OCI-LY1 (cell line): ENCODE results near the gene VPREB1.
A peak's percentile ranks its signal among the peaks of the same experiment; 100 is the strongest.

Experiments used
- H2AFZ ChIP-seq: fragments of 200-600 bp; sonication (generic), shearing (Covaris generic); 2 replicates; pipeline ENCODE4 v1.6.0; 2014; ENCODE audit warnings: antibody characterized with exemption, mild to moderate bottlenecking, low read length
- H3F3A ChIP-seq: fragments of 200-600 bp; sonication (generic), shearing (Covaris generic); 2 replicates; pipeline ENCODE4 v1.6.0; 2014; ENCODE audit warnings: mild to moderate bottlenecking, antibody characterized with exemption, low read length, moderate library complexity; ENCODE audit not compliant: insufficient read depth
- H3K27ac ChIP-seq: fragments of 200-600 bp; sonication (generic); 2 replicates; pipeline ENCODE4 v1.5.1; 2014; ENCODE audit warnings: low read length, mixed run types, mild to moderate bottlenecking, low read depth; ENCODE audit not compliant: poor library complexity, severe bottlenecking
- H3K27me3 ChIP-seq: fragments of 200-600 bp; sonication (generic); 2 replicates; pipeline ENCODE4 v1.6.0; 2014; ENCODE audit warnings: antibody characterized with exemption, mild to moderate bottlenecking, low read length, moderate library complexity; ENCODE audit not compliant: insufficient read depth
- H3K36me3 ChIP-seq: fragments of 200-600 bp; sonication (generic); 2 replicates; pipeline ENCODE4 v1.6.1; 2014; ENCODE audit warnings: mild to moderate bottlenecking, antibody characterized with exemption, low read length, moderate library complexity, mixed read lengths; ENCODE audit not compliant: insufficient read depth
- H3K4me1 ChIP-seq: fragments of 200-600 bp; sonication (generic); 2 replicates; pipeline ENCODE4 v1.5.1; 2014; ENCODE audit warnings: mild to moderate bottlenecking, low read length, moderate library complexity; ENCODE audit not compliant: insufficient read depth, severe bottlenecking
- H3K4me2 ChIP-seq: fragments of 200-600 bp; sonication (generic), shearing (Covaris generic); 2 replicates; pipeline ENCODE4 v1.6.1; 2014; ENCODE audit warnings: low read length
- H3K4me3 ChIP-seq: fragments of 200-600 bp; sonication (generic); 2 replicates; pipeline ENCODE4 v1.5.1; 2014; ENCODE audit warnings: low read length, low read depth, mild to moderate bottlenecking, mixed read lengths; ENCODE audit not compliant: poor library complexity, severe bottlenecking
- H3K79me2 ChIP-seq: fragments of 200-600 bp; shearing (Covaris generic); 2 replicates; pipeline ENCODE4 v1.6.1; 2016; ENCODE audit warnings: mixed run types, low read length, mixed read lengths; ENCODE audit not compliant: insufficient read depth
- H3K9ac ChIP-seq: fragments of 200-600 bp; sonication (generic), shearing (Covaris generic); 2 replicates; pipeline ENCODE4 v1.6.1; 2014; ENCODE audit warnings: mild to moderate bottlenecking, low read length, mixed read lengths
- H3K9me2 ChIP-seq: fragments of 200-600 bp; sonication (generic), shearing (Covaris generic); 2 replicates; pipeline ENCODE4 v1.6.1; 2014; ENCODE audit warnings: low read depth, mild to moderate bottlenecking, low read length, mixed read lengths
- H3K9me3 ChIP-seq: fragments of 200-600 bp; shearing (Covaris generic); 2 replicates; pipeline ENCODE4 v1.6.1; 2014; ENCODE audit warnings: low read length, mixed read lengths
- H4K20me1 ChIP-seq: fragments of 200-600 bp; sonication (generic), shearing (Covaris generic); 2 replicates; pipeline ENCODE4 v1.6.0; 2016; ENCODE audit warnings: mild to moderate bottlenecking, low read length; ENCODE audit not compliant: insufficient read depth
- CTCF ChIP-seq: fragments of 200-600 bp; sonication (generic), shearing (Covaris generic); IDR thresholded peaks from 2 replicates; pipeline ENCODE4 v1.5.1; 2017; ENCODE audit warnings: mild to moderate bottlenecking, antibody characterized with exemption, low read length, moderate library complexity, mixed read lengths
- EZH2 ChIP-seq: fragments of 200-600 bp; sonication (generic), shearing (Covaris generic); IDR thresholded peaks from 2 replicates; pipeline ENCODE4 v1.8.0; 2017; ENCODE audit warnings: borderline replicate concordance, mixed run types, mild to moderate bottlenecking, antibody characterized with exemption, low read length, moderate library complexity, mixed read lengths

The VPREB1 gene

GRCh38 chr22:22214819-22215329 is 29.7 kb upstream of the VPREB1 start:
- Histone ChIP-seq H3K27ac (peak overlapping the region; percentile 30), H4K20me1 (no peaks in the 10 kb centered on the region), H3K9ac (no peak overlapping the region), H3K4me1 (peaks cover 60% of the 10 kb centered on the region), H2AFZ (no peak overlapping the region), H3K9me3 (no peaks in the 10 kb centered on the region), H3K79me2 (no peaks in the 10 kb centered on the region), H3K4me3 (no peak overlapping the region), H3K27me3 (no peaks in the 10 kb centered on the region), H3K36me3 (no peaks in the 10 kb centered on the region), H3K4me2 (no peak overlapping the region), H3F3A (no peaks in the 10 kb centered on the region), H3K9me2 (no peaks in the 10 kb centered on the region)
- TF ChIP-seq CTCF: no peak
- no peak for TF ChIP-seq EZH2

- no peaks in the 10 kb centered on the region for H3K9me2 ChIP-seq
- no peaks in the 10 kb centered on the region for H3F3A ChIP-seq
- no peaks in the 10 kb centered on the region for H3K27me3 ChIP-seq
- peaks cover 52% of the 10 kb centered on the region for H3K4me1 ChIP-seq
- no peaks in the 10 kb centered on the region for H3K9me3 ChIP-seq
- no peak overlapping the region; the same call in 1 of the 2 replicates for H3K9ac ChIP-seq
- H3K4me3 ChIP-seq: no peak overlapping the region
- no peak overlapping the region; the same call in 1 of the 2 replicates for H3K4me2 ChIP-seq
- H3K36me3 ChIP-seq: no peaks in the 10 kb centered on the region
- no peak overlapping the region for H2AFZ ChIP-seq
- no peaks in the 10 kb centered on the region for H4K20me1 ChIP-seq
- TF ChIP-seq EZH2: no peak
- TF ChIP-seq CTCF: no peak
- H3K79me2 ChIP-seq: no peaks in the 10 kb centered on the region
- H3K27ac ChIP-seq: peak overlapping the region; percentile 55
These were observed 28.7 kb upstream of the VPREB1 start for GRCh38 chr22:22215659-22216449.

- no peaks in the 10 kb centered on the region for H3K9me3 ChIP-seq
- no peaks in the 10 kb centered on the region for H3K27me3 ChIP-seq
- no peaks in the 10 kb centered on the region for H3K36me3 ChIP-seq
- H3K9me2 ChIP-seq: no peaks in the 10 kb centered on the region
- TF ChIP-seq EZH2 (no peak), CTCF (no peak)
- H4K20me1 ChIP-seq: no peaks in the 10 kb centered on the region
- no peak overlapping the region for H2AFZ ChIP-seq
- no peak overlapping the region for H3K4me3 ChIP-seq
- no peak overlapping the region; the same call in 1 of the 2 replicates for H3K9ac ChIP-seq
- H3K4me2 ChIP-seq: no peak overlapping the region; the same call in 1 of the 2 replicates
- H3F3A ChIP-seq: no peaks in the 10 kb centered on the region
- peaks cover 52% of the 10 kb centered on the region for H3K4me1 ChIP-seq
- peak overlapping the region; percentile 55 for H3K27ac ChIP-seq
- no peaks in the 10 kb centered on the region for H3K79me2 ChIP-seq
These were observed 28.1 kb upstream of the VPREB1 start for GRCh38 chr22:22216450-22216959.
